HS-27A (cell line): Measurements from ENCODE around the gene MOB3B.
A peak's percentile ranks its signal among the peaks of the same experiment; 100 is the strongest.

Experiments used
- DNase-seq: peaks from one replicate; pipeline ENCODE4 v3.0.0-alpha.2; 2012; ENCODE audit warnings: low read depth, missing footprints

MOB3B gene

GRCh38 chr9:27337236-27337635, 192.4 kb downstream of the MOB3B start:
- no peak for DNase-seq

DNA sequence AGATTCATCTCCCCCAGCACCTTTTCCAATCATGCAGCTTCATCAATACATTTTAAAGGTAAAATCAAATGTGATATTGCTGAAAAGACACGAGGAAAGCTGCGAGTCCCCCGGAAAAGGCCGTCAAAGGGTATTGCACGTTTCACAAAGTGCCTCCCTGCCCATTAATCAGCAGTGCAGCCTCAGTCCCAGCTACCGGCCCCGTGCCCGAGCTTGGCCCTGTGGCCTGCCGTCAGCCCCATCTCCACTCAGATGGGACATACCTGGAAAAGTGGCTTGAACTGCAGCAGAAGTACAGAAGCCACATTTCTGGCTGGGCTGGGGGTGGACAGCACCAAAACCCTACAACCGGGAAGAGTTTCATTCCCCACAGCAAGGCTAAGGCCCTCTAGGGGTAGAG, 192.8 kb downstream of the MOB3B start:
- no peak for DNase-seq

- no peak for DNase-seq
Measured at GRCh38 chr9:27336126-27336525, 193.5 kb downstream of the MOB3B start.

GRCh38 chr9:27335075-27335474, 194.5 kb downstream of the MOB3B start:
- no peak for DNase-seq

DNA sequence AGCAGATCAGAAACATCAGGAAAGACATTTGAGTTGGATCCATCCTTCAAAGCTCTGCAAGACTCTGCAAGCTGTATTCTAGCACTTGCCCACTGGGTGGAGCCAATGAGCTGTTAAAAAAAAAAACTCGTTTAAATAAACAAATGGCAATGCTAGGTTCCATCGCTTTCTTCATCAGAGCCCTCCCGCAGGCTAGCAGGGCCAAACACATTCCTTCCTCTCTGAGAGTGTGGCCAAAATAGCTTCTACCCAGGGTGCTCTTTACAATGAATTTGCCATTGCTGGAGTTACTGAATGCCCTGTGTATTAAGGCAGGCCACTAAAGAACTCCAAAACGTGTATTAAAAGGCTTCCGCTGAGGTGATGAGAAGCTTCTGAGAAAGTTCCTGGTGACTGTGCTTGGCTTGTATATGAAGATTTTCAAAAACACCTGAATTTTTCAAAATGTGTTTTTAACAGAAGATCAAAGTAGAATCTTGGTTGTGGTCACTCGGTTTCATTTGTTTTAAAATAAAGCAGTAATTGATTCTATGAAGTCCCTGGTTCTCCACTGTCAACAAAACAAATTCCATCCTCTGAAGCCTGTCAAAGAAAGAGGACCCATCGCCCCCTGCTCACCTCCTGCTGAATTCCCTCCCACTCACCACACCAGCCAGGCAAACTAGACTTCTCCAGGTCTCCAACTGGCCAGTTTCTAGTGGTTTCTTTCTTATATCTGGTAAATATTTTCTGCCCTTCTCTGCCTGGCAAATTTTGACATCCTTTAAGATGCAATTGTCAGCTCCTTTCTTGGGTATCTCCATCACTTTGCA, 196.2 kb downstream of the MOB3B start:
- DNase-seq, result peak; percentile 45

DNA sequence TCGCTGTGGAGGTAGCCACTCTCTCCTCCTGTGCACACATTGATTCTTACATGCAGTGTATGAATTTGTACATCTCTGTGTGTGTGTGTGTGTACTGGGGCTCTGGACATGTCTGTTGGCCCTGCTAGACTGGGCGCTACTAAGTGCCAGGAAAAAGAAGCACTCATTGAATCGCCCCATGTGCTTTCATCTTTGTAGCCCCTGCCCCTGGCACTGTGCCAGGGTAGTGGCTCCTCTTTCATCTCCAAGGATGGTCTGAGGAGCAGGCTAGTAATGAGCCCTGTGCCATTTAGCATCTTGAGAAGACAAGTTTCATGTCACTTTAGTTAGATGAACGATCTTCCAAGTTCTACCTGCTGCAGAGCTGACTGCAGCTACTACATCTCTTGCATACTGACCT, 198.2 kb downstream of the MOB3B start:
- no peak for DNase-seq

GRCh38 chr9:27329291-27329690, 200.3 kb downstream of the MOB3B start:
- no peak for DNase-seq

GRCh38 chr9:27328483-27328882, 201.1 kb downstream of the MOB3B start:
- no peak for DNase-seq

DNA sequence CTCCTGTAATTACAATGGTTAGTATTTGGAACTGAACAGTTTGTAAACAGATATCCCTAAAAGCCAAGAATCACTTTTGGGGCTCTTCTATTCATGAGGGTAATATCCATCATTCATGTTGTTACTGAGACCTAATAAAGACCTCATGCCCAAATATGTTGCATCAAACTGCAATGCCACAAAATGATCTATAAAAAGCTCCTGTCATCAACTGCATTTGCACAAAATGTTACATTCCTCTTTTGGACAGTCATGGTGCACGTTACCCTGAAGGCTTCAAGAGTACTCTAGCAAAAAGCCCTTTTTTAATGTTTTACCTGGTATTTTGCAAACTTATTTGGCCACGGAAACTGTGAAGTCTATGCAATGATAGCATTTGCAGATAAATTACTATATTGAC, 218.4 kb downstream of the MOB3B start:
- no peak for DNase-seq

DNA sequence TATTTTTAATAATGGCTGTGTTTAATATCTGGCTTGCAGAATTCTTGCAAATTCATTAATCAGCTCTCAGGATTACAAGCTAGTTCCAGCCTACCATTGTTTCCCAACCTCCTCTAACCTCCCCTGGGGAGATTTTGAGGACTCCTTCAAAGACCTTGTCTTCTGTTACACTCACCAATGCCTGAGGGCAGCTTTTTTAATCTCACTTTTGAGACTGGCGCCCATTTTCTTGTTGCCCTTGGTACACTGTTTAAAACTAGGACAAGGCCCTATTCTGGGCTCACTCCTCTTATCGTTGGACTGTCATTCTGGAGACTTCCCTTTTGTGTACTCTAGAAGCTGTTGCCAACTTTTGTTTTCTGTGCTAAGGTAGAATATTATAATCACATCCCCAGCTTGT, 219.0 kb downstream of the MOB3B start:
- DNase-seq, result no peak

- no peak for DNase-seq
Measured at GRCh38 chr9:27308691-27309390, 220.8 kb downstream of the MOB3B start.

- no peak for DNase-seq
Measured at GRCh38 chr9:27304521-27304920, 225.1 kb downstream of the MOB3B start.

DNA sequence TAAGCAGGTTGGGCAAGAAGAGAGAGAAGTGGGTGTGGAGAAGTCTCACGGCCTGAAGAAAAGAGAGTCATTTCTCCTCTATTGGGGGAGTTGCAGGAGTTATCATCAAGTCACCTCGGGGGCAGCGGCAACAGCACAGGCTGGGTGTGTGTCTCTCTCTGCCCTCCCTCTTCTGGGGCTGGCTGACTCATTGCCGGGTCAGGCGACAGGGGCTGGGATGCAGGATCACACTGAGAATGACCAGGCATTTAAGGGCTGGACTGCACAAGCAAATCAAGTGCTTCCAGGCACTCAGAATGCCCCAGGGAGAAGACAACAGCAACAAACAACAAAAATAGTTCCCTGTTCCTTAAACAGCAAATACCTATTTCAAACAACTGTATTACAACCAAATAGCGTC, 226.4 kb downstream of the MOB3B start:
- DNase-seq, result no peak

DNA sequence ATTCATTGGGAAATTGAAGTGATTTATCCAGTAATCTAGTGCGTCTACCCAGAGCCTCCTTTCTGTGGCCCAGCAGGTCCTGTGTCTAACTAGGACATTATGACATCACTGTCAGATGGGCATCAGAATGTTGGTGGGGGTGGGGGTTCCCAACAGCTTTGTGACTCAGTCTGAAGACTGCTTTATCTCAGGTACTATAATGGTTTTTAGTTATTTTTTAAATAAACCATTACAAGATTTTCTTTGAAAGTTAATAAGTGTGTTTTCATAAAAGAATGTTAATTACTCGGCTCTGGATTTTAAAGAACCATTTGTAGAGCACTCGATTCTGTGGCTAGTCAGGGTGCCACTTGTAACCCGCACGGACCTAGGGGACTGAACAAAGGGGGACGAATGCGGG, 232.6 kb downstream of the MOB3B start, which contains the start of gene EQTN:
Gene EQTN (minus strand): TSS at position 101 of the 400 bp plus-strand sequence. CDS start 95 bp downstream, at position 6.
- DNase-seq, result no peak

- no peak for DNase-seq
Measured at GRCh38 chr9:27293996-27294395, 235.6 kb downstream of the MOB3B start.

GRCh38 chr9:27292659-27293405, 236.8 kb downstream of the MOB3B start:
- no peak for DNase-seq

- no peak for DNase-seq
Measured at GRCh38 chr9:27291292-27291691, 238.3 kb downstream of the MOB3B start.

DNA sequence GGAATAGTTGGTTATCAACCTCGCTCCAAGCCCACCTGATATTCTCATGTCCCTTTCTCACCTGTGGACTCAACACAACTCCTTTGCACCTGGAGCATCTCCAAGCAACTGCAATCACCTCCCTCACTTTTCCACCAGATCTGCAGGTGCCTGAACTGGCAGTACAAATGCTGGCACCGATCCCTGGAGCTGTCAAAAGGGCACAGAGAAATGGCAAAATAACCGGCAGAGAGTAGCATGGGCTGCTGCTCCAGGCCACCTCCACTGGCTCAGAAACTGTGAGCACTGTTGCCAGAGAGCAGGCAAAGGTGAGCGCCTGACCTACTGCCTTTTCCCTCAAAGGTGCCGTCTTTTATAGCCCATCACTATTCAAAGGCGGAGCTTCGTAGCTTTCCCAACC, 247.3 kb downstream of the MOB3B start:
- DNase-seq, result no peak

DNA sequence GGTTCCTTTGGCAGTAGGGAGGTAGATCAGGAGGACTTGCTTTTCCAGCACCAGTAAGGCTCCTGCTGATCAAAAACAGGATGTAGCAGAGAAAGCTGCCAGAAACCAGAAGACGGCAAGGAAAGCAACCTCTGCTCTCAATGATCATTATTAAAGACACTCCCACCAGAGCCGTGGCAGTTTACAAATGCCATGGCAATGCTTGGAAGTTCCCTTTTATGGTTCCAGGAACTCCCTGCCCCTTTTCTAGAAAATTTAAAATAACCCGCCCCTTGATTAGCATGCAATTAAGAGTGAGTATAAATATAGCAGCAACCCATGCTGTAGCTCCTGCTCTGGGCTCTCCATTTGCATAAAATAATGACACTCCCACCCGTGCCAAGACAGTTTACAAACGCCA, 248.8 kb downstream of the MOB3B start:
- DNase-seq, result no peak

DNA sequence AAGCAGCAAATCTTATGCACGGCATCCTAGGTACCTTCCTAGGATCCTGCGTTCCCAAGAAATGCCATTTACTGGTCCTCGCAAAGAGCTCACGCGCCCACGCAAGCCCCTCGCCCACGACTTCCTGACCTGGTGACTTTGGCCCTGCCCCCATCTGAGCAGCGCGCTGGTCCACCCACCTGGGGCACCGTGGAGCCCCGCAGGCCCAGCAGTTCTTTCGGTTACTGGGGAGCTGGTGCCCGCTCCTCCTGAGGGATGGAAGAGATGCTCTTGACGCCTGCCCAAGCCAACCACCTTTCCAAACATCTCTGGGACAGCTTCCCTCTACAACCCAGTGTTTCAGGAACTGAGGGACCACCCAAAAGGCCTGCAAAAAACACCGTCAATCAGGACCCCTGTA, 249.4 kb downstream of the MOB3B start:
- DNase-seq, result no peak

DNA sequence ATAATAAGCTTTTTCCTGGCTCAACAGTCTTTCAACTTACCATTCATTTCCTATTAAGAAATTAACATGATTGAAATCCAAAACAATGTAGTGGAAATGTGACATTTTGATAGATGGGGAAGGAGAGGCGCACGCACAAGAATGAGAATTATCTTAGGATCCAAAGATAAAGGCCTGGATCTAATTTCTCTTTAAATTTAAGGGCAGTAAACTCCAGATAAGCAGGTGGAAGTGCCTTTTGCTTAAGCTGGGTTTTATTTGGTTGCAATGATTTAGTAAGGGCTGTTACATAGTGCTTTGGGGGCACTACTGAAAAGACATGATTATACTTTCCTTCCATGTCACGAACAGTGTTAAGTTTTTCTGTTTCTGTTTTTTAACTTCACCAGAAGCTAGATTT, 250.0 kb downstream of the MOB3B start:
- DNase-seq, result no peak

GRCh38 chr9:27278374-27278773, 251.2 kb downstream of the MOB3B start:
- no peak for DNase-seq
